HG02870 (cell line): ENCODE results near the gene LRRC45.
"Not testable (repeated sequence)": the region's sequence is repeated elsewhere in the genome, so short reads cannot be mapped to it uniquely, and the experiment has no call there.

Source experiments
- ATAC-seq: cut with Tn5 transposase; IDR thresholded peaks from one replicate; pipeline ENCODE4 v1.9.1; 2021; ENCODE audit warnings: mild to moderate bottlenecking, moderate library complexity; ENCODE audit not compliant: unreplicated experiment

Gene LRRC45

GRCh38 chr17:82022981-82023446 is at the start of gene LRRC45:
Gene LRRC45 (plus strand): TSS chr17:82023305. CDS start chr17:82023644, 339 bp downstream.
- ATAC-seq, result peak; percentile 91

GRCh38 chr17:81973432-81973831 is 49.7 kb upstream of the LRRC45 start:
- no peak for ATAC-seq

GRCh38 chr17:81976332-81977210 is 46.5 kb upstream of the LRRC45 start:
- no peak for ATAC-seq

- peak; percentile 76 for ATAC-seq
Measured at GRCh38 chr17:81977211-81977808, 45.8 kb upstream of the LRRC45 start, which contains the start of gene ASPSCR1. Gene ASPSCR1 (plus strand): TSS chr17:81977629. CDS start chr17:81977647, 18 bp downstream.

- no peak for ATAC-seq
Measured at GRCh38 chr17:81978524-81979298, 44.4 kb upstream of the LRRC45 start.

- no peak for ATAC-seq
Measured at GRCh38 chr17:81980122-81980521, 43.0 kb upstream of the LRRC45 start.

- no peak for ATAC-seq
Measured at GRCh38 chr17:81980707-81981343, 42.3 kb upstream of the LRRC45 start.

- not testable (repeated sequence) for ATAC-seq
Measured at GRCh38 chr17:81981511-81981910, 41.6 kb upstream of the LRRC45 start.

- no peak for ATAC-seq
Measured at GRCh38 chr17:81983011-81983638, 40.0 kb upstream of the LRRC45 start.

GRCh38 chr17:81983639-81984373 is 39.3 kb upstream of the LRRC45 start:
- ATAC-seq, result no peak

- ATAC-seq, result no peak
Measured at GRCh38 chr17:81984773-81985410, 38.2 kb upstream of the LRRC45 start.

- no peak for ATAC-seq
Measured at GRCh38 chr17:81986606-81987005, 36.5 kb upstream of the LRRC45 start.

GRCh38 chr17:81987161-81987770 is 35.8 kb upstream of the LRRC45 start:
- no peak for ATAC-seq

GRCh38 chr17:81990836-81991683 is 32.0 kb upstream of the LRRC45 start:
- no peak for ATAC-seq

- no peak for ATAC-seq
Measured at GRCh38 chr17:81991684-81992305, 31.3 kb upstream of the LRRC45 start.

GRCh38 chr17:81992306-81993102 is 30.6 kb upstream of the LRRC45 start:
- ATAC-seq, result no peak
